NOMO-1 treated with dmso at 0.1 percent for 144 hours (cell line): ENCODE results near the gene LRMDA.

Experiments
- DNase-seq: peaks from one replicate; lab custom pipeline; 2025; ENCODE audit not compliant: unreplicated experiment; lab: John Stamatoyannopoulos, UW

Gene LRMDA

GRCh38 chr10:75443362-75443761 is 11.9 kb downstream of the LRMDA start:
- DNase-seq, result no peak

- DNase-seq, result no peak
Observed at GRCh38 chr10:75444781-75445386, 13.5 kb downstream of the LRMDA start.

GRCh38 chr10:75446508-75446907 is 15.1 kb downstream of the LRMDA start:
- DNase-seq, result no peak

GRCh38 chr10:75448166-75448565 is 16.7 kb downstream of the LRMDA start:
- DNase-seq, result no peak

GRCh38 chr10:75449382-75450074 is 18.1 kb downstream of the LRMDA start:
- no peak for DNase-seq

- DNase-seq, result no peak
Observed at GRCh38 chr10:75450075-75450445, 18.6 kb downstream of the LRMDA start.

GRCh38 chr10:75450644-75451640 is 19.5 kb downstream of the LRMDA start:
- no peak for DNase-seq

GRCh38 chr10:75451831-75452230 is 20.4 kb downstream of the LRMDA start:
- DNase-seq, result no peak

GRCh38 chr10:75452997-75453396 is 21.6 kb downstream of the LRMDA start:
- DNase-seq, result no peak

- DNase-seq, result no peak
Observed at GRCh38 chr10:75456122-75456521, 24.7 kb downstream of the LRMDA start.

- no peak for DNase-seq
Observed at GRCh38 chr10:75460059-75460458, 28.6 kb downstream of the LRMDA start.

GRCh38 chr10:75461672-75462649 is 30.5 kb downstream of the LRMDA start:
- DNase-seq, result no peak

- no peak for DNase-seq
Observed at GRCh38 chr10:75462865-75463264, 31.4 kb downstream of the LRMDA start.

- DNase-seq, result peak; percentile 26
Observed at GRCh38 chr10:75464478-75465449, 33.3 kb downstream of the LRMDA start.

- DNase-seq, result no peak
Observed at GRCh38 chr10:75465450-75465827, 34.0 kb downstream of the LRMDA start.

GRCh38 chr10:75466001-75466400 is 34.6 kb downstream of the LRMDA start:
- no peak for DNase-seq

GRCh38 chr10:75466886-75467285 is 35.5 kb downstream of the LRMDA start:
- DNase-seq, result no peak

GRCh38 chr10:75468612-75469005 is 37.2 kb downstream of the LRMDA start:
- no peak for DNase-seq

GRCh38 chr10:75469006-75469616 is 37.7 kb downstream of the LRMDA start:
- peak; percentile 88 for DNase-seq
